Psoas muscle (tissue), 8 donors: ENCODE results near the gene SMTNL1. TPM values are rescaled to one million over a fixed set of nuclear protein-coding genes. Genes with fewer than 3 reads are reported as not detected.
A peak's percentile ranks its signal among the peaks of the same experiment; 100 is the strongest.
"Not testable (repeated sequence)": the region's sequence is repeated elsewhere in the genome, so short reads cannot be mapped to it uniquely, and the experiment has no call there.

Source experiments
- ATAC-seq, 4 donors: fragments of 200-7000 bp; cut with Tn5 transposase; one replicate each; pipeline ENCODE4 v1.9.1; 2020; ENCODE audit warnings: moderate library complexity in 3 of 4, mild to moderate bottlenecking in 2 of 4
- DNase-seq, 2 donors: peaks; one replicate each; pipeline ENCODE4 v3.0.0-alpha.2; 2020
- H3K27ac ChIP-seq: fragments of 200-600 bp; one replicate; pipeline ENCODE4 v1.8.0; 2022
- H3K27me3 ChIP-seq, 3 donors: fragments of 200-600 bp in 1 of 3; one replicate each; pipeline versions ENCODE4 v1.6.1 to v1.8.0; 2013 to 2022; ENCODE audit warnings: low read length in 2 of 3, mild to moderate bottlenecking in 2 of 3, moderate library complexity in 1 of 3; ENCODE audit not compliant: insufficient read depth in 3 of 3
- H3K36me3 ChIP-seq, 2 donors: fragments of 200-600 bp in 1 of 2; one replicate each; pipeline versions ENCODE4 v1.6.1 to v1.8.0; 2013 to 2022; ENCODE audit warnings: low read depth in 1 of 2, mild to moderate bottlenecking in 1 of 2, moderate library complexity in 1 of 2; ENCODE audit not compliant: insufficient read depth in 1 of 2
- H3K4me1 ChIP-seq: fragments of 200-600 bp; one replicate; pipeline ENCODE4 v1.8.0; 2022
- H3K4me3 ChIP-seq: fragments of 200-600 bp; one replicate; pipeline ENCODE4 v1.8.0; 2022; ENCODE audit warnings: mild to moderate bottlenecking
- H3K9me3 ChIP-seq: fragments of 200-600 bp; one replicate; pipeline ENCODE4 v1.8.0; 2022
- CTCF ChIP-seq: fragments of 200-600 bp; IDR thresholded peaks from one replicate; pipeline ENCODE4 v1.8.0; 2022; ENCODE audit warnings: antibody characterized with exemption
- WGBS, 3 donors: extraction: QIAGEN DNeasy Blood & Tissue Kit; methylation state at CpG; one replicate each; pipeline versions ENCODE4 v1.1.6 to v1.1.7; 2013; 5-methylcytosine and 5-hydroxymethylcytosine counted together
- intact Hi-C, 2 donors: fragments of 100-400 bp; cut with DNase I; formaldehyde crosslinking; loops; one replicate each; pipeline versions ENCODE4 v1.11.0 to v1.14.2; 2022
- polyA plus RNA-seq, 3 donors: library from polyadenylated mRNA; stranded (reverse); fragments of 200-250 nt; gene quantifications; one replicate each; pipeline ENCODE4 v1.2.3, GENCODE V29; 2013
- total RNA-seq, 4 donors: library from RNA; stranded (reverse); fragmentation: NEBNext Ultra II Directional in 2 of 4; extraction: Animal tissue kit (Norgen Biotek cat#: 25700) in 2 of 4; gene quantifications; one replicate each; pipeline versions ENCODE4 v1.2.1 to v1.2.4, GENCODE V29; 2021 to 2023
- donor health status: healthy with polysubstance abuse.
- donor health status: DM: no; HTN: no; CAD: no; lungs with moderate emphysema.
- donor health status: Bipolar disorder and iron deficiency.
- donor health status: healthy.
- donor health status: DM: yes; HTN: yes; CAD: no.
- donor health status: DM: no; HTN: no; CAD: no.
- donor health status: DM: no; HTN: no; CAD: no.
- donor health status: DM: yes; HTN: yes; CAD: no.

Gene SMTNL1
- total and polyA plus RNA-seq, 7 donors = 6.7 to 118 (median 16.1) TPM

DNA sequence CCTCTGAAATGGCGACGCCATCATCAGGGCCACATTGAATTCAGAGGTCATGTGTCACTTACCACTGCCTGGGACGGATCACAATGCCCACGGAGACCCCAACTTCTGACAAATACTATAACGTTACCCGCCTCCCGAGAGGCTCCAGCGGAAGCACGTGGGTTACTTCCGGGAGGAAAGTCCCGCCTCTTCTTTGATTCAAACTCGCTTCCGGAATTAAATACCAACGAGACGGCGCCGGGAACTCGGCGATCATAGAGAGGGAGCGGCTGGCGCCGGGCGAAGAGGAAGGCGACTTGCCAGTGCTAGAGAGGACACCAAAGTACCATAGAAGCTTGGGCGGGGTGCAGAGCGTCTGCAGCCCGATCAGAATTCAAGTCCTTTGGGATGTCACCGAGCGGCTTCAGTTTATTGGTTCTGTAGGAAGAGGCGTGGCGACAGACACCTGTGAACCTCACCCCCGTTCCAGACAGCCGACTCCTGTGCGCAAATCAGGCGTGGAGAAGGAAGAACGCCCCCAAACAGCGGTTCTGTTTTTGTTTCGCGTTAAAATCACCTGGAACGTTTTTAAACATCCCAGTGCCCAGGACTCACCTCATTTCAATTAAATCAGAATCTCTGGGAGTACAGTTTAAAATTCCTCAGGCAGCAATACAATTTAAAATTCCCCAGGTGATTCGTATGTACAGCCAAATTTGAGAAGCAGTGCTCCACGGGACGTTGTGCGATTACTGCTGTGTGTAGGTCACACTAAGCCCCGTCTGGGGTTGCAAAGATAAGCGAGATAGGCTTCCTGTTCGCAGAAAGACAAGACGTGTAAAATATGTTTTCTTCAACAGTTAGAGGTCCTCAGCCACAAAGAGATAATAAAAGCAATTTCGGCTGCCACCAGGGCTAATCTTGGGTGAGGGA, 6.5 kb upstream of the SMTNL1 start, which contains the start of gene TIMM10:
Gene TIMM10 (minus strand): TSS at position 159 of the 912 bp plus-strand sequence. CDS start 565 bp downstream, outside the sequence.
- intact Hi-C loops = no loop called here
- Histone ChIP-seq H3K4me3 (peak within 1 kb of the TSS; percentile 82), H3K36me3 (peaks cover 0 to 20% of the 10 kb centered on the region in 2 donors), H3K4me1 (peaks cover 15% of the 10 kb centered on the region), H3K27ac (peak within 1 kb of the TSS; percentile 86), H3K27me3 (no peaks in the 10 kb centered on the region), H3K9me3 (no peaks in the 10 kb centered on the region)
- TF ChIP-seq CTCF = no peak
- WGBS, 3 donors = 0 to 1% (median 0%) methylated on average over 49 of the region's 49 CpGs
- ATAC-seq = peak; percentile 97 to 98 (median 98)
- DNase-seq = peak; percentile 92 to 97

GRCh38 chr11:57534449-57534848, 2.9 kb upstream of the SMTNL1 start:
- ATAC-seq, intact Hi-C loops: not testable (repeated sequence)
- 94 to 97% (median 96%) methylated on average over 7 of the region's 7 CpGs for WGBS, 3 donors

DNA sequence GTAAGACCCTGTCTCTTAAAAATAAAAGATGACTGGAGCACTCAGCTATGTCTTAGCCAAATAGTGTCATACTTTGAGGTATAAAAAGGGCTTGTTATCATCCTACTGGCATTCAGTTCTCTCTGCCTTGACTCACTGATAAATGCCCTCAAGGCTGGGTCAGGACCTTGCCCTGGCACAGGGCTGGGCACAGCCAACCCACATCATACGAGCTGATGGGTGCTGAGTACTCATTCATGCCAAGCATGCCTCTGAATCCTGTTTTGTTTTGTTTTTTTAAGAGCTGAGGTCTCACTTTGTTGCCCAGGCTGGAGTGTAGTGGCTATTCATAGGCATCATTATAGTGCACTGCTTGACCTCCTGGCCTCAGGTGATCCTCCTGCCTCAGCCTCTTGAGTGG, 1.9 kb downstream of the SMTNL1 start:
- Histone ChIP-seq H3K36me3 (no peaks in the 10 kb centered on the region), H3K27ac (peak overlapping the region; percentile 75), H3K4me3 (no peak overlapping the region), H3K4me1 (peaks cover 4% of the 10 kb centered on the region), H3K9me3 (no peaks in the 10 kb centered on the region), H3K27me3 (no peaks in the 10 kb centered on the region)
- ATAC-seq (peak; percentile 41 to 74 (median 54)), DNase-seq (no peak)
- intact Hi-C loops = no loop called here
- WGBS, 3 donors = 35 to 53% (median 40%) methylated on average over 1 of the region's 1 CpG
- no peak for TF ChIP-seq CTCF

More at GRCh38 chr11:57534449-57534848, 2.9 kb upstream of the SMTNL1 start:
- H3K4me1 ChIP-seq = peaks cover 11% of the 10 kb centered on the region
- H3K27ac ChIP-seq, DNase-seq, H3K4me3 ChIP-seq, H3K36me3 ChIP-seq, H3K27me3 ChIP-seq, H3K9me3 ChIP-seq: not testable (repeated sequence)

DNA sequence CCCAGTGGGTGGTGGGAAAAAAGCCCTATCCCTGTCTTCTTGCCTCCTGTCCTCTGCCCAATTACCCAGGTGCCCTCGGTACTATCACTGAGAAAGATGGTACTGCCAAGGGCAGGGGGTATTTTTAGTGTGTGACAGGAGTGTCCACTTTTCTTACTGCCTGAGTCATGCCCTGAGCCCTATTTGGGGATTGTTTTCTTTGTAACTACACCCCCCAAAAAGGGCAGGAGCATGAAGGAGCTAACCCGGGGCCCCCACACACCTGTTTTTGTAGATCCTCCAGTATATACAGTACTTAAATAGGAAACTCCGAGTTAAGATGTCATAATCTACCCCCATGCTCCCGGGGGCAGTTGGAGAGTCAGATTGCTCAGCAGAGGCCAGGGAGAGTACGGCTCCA, 3.8 kb downstream of the SMTNL1 start:
- 22 to 25% (median 25%) methylated on average over 5 of the region's 5 CpGs for WGBS, 3 donors
- Histone ChIP-seq H3K27ac (peak overlapping the region; percentile 75), H3K36me3 (no peaks in the 10 kb centered on the region), H3K27me3 (no peaks in the 10 kb centered on the region), H3K4me3 (peak overlapping the region; percentile 26), H3K9me3 (no peaks in the 10 kb centered on the region), H3K4me1 (peaks cover 4% of the 10 kb centered on the region)
- intact Hi-C loops = no loop called here
- TF ChIP-seq CTCF = no peak
- ATAC-seq = peak; percentile 83 to 90 (median 86)
- no peak for DNase-seq

DNA sequence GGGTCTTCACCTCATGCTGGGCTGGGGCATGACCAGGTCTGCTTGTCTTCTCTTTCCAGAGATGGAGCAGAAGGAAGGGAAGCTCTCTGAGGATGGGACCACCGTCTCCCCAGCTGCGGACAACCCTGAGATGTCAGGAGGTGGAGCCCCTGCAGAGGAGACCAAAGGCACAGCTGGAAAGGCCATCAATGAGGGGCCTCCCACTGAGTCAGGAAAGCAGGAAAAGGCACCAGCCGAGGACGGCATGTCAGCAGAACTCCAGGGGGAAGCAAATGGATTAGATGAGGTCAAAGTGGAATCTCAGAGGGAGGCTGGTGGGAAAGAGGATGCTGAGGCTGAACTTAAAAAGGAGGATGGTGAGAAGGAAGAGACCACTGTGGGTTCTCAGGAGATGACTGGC, 5.2 kb downstream of the SMTNL1 start:
- Histone ChIP-seq H3K27me3 (no peaks in the 10 kb centered on the region), H3K4me1 (peaks cover 4% of the 10 kb centered on the region), H3K9me3 (no peaks in the 10 kb centered on the region), H3K4me3 (no peak overlapping the region), H3K27ac (peak overlapping the region; percentile 30), H3K36me3 (no peaks in the 10 kb centered on the region)
- DNase-seq = no peak
- WGBS, 3 donors = 27 to 41% (median 31%) methylated on average over 4 of the region's 4 CpGs
- ATAC-seq = no peak
- no peak for TF ChIP-seq CTCF
- intact Hi-C loops = no loop called here
